COLO668 (cell line): ENCODE measurements around the gene FAM72D.
"Not testable (repeated sequence)": the region's sequence is repeated elsewhere in the genome, so short reads cannot be mapped to it uniquely, and the experiment has no call there.

Experiments used
- DNase-seq: peaks from one replicate; lab custom pipeline; 2025; ENCODE audit not compliant: unreplicated experiment; lab: John Stamatoyannopoulos, UW

The FAM72D gene

GRCh38 chr1:145082483-145083255, 13.1 kb upstream of the FAM72D start:
- not testable (repeated sequence) for DNase-seq

GRCh38 chr1:145093517-145094149, 2.1 kb upstream of the FAM72D start:
- DNase-seq = not testable (repeated sequence)

GRCh38 chr1:145094655-145095211, 1.0 kb upstream of the FAM72D start:
- not testable (repeated sequence) for DNase-seq

GRCh38 chr1:145101725-145102124, 6.0 kb downstream of the FAM72D start:
- not testable (repeated sequence) for DNase-seq

GRCh38 chr1:145103294-145103693, 7.5 kb downstream of the FAM72D start:
- DNase-seq = not testable (repeated sequence)

GRCh38 chr1:145111674-145112073, 15.9 kb downstream of the FAM72D start:
- DNase-seq = not testable (repeated sequence)

- not testable (repeated sequence) for DNase-seq
Observed at GRCh38 chr1:145112703-145113102, 16.9 kb downstream of the FAM72D start.

GRCh38 chr1:145114560-145115057, 18.8 kb downstream of the FAM72D start:
- DNase-seq = not testable (repeated sequence)

GRCh38 chr1:145115587-145116493, 20.1 kb downstream of the FAM72D start:
- DNase-seq = not testable (repeated sequence)

GRCh38 chr1:145119842-145120241, 24.1 kb downstream of the FAM72D start:
- not testable (repeated sequence) for DNase-seq

- not testable (repeated sequence) for DNase-seq
Observed at GRCh38 chr1:145122344-145123061, 26.7 kb downstream of the FAM72D start.

GRCh38 chr1:145123062-145123395, 27.3 kb downstream of the FAM72D start:
- not testable (repeated sequence) for DNase-seq

GRCh38 chr1:145123992-145124641, 28.3 kb downstream of the FAM72D start:
- DNase-seq = not testable (repeated sequence)

- not testable (repeated sequence) for DNase-seq
Observed at GRCh38 chr1:145125112-145125511, 29.3 kb downstream of the FAM72D start.

- DNase-seq = not testable (repeated sequence)
Observed at GRCh38 chr1:145127144-145127543, 31.4 kb downstream of the FAM72D start.

GRCh38 chr1:145128697-145129469, 33.1 kb downstream of the FAM72D start:
- not testable (repeated sequence) for DNase-seq

GRCh38 chr1:145134476-145134875, 38.7 kb downstream of the FAM72D start:
- not testable (repeated sequence) for DNase-seq

GRCh38 chr1:145140549-145140948, 44.8 kb downstream of the FAM72D start:
- DNase-seq = not testable (repeated sequence)
